Skeletal muscle tissue (tissue), 4 donors: ENCODE results near the gene RLN3. TPM values are rescaled to one million over a fixed set of nuclear protein-coding genes. Genes with fewer than 3 reads are reported as not detected.
A peak's percentile ranks its signal among the peaks of the same experiment; 100 is the strongest.
"Not testable (repeated sequence)": the region's sequence is repeated elsewhere in the genome, so short reads cannot be mapped to it uniquely, and the experiment has no call there.

ENCODE experiments used
- H3K27ac ChIP-seq: one replicate; pipeline ENCODE4 v1.7.0; 2013; ENCODE audit warnings: mild to moderate bottlenecking, low read depth, low read length, inconsistent platforms
- H3K27me3 ChIP-seq, 3 donors: one replicate each; pipeline ENCODE4 v1.7.0; 2013; ENCODE audit warnings: low read length in 3 of 3; ENCODE audit not compliant: control insufficient read depth in 3 of 3, insufficient read depth in 3 of 3
- H3K36me3 ChIP-seq, 3 donors: one replicate each; pipeline ENCODE4 v1.7.0; 2013; ENCODE audit warnings: low read length in 3 of 3; ENCODE audit not compliant: control insufficient read depth in 3 of 3, insufficient read depth in 3 of 3
- H3K4me1 ChIP-seq, 3 donors: one replicate each; pipeline ENCODE4 v1.7.0; 2013; ENCODE audit warnings: low read length in 3 of 3, mild to moderate bottlenecking in 3 of 3; ENCODE audit not compliant: control insufficient read depth in 3 of 3, insufficient read depth in 3 of 3
- H3K4me3 ChIP-seq, 3 donors: one replicate each; pipeline ENCODE4 v1.7.0; 2013; ENCODE audit warnings: low read length in 3 of 3
- H3K9ac ChIP-seq, 3 donors: one replicate each; pipeline ENCODE4 v1.7.0; 2013; ENCODE audit warnings: low read length in 3 of 3, mild to moderate bottlenecking in 3 of 3, moderate library complexity in 2 of 3, low read depth in 1 of 3
- H3K9me3 ChIP-seq, 3 donors: one replicate each; pipeline ENCODE4 v1.7.0; 2013; ENCODE audit warnings: low read length in 3 of 3; ENCODE audit not compliant: control insufficient read depth in 3 of 3
- total RNA-seq: library from RNA; depleted of rRNA; stranded (reverse); fragments of >200 nt; gene quantifications from one replicate; pipeline ENCODE4 v1.2.3, GENCODE V29; 2014
- donor health status: Osteomylitis.

RLN3 gene
- total RNA-seq, 1 donor from 2014 or later, result not detected

GRCh38 chr19:14019100-14019499 lies 8.8 kb upstream of the RLN3 start:
- no peaks in the 10 kb centered on the region for H3K27me3 ChIP-seq
- no peak overlapping the region for H3K9ac ChIP-seq
- no peaks in the 10 kb centered on the region for H3K4me1 ChIP-seq
- no peaks in the 10 kb centered on the region for H3K9me3 ChIP-seq
- H3K36me3 ChIP-seq, result no peaks in the 10 kb centered on the region
- no peak overlapping the region for H3K27ac ChIP-seq
- H3K4me3 ChIP-seq, result no peak overlapping the region

- not testable (repeated sequence) for H3K36me3 ChIP-seq, H3K27me3 ChIP-seq, H3K27ac ChIP-seq, H3K9me3 ChIP-seq, H3K4me1 ChIP-seq, H3K9ac ChIP-seq, H3K4me3 ChIP-seq
Measured at GRCh38 chr19:14019739-14020138, 8.2 kb upstream of the RLN3 start.

GRCh38 chr19:14021474-14021873 lies 6.5 kb upstream of the RLN3 start:
- Histone ChIP-seq H3K4me1 (no peaks in the 10 kb centered on the region), H3K9me3 (no peaks in the 10 kb centered on the region), H3K4me3 (no peak overlapping the region), H3K27ac (no peak overlapping the region), H3K9ac (no peak overlapping the region), H3K36me3 (no peaks in the 10 kb centered on the region), H3K27me3 (no peaks in the 10 kb centered on the region)

- H3K4me1 ChIP-seq, result no peaks in the 10 kb centered on the region
- H3K27ac ChIP-seq, result no peak overlapping the region
- no peaks in the 10 kb centered on the region for H3K9me3 ChIP-seq
- no peak overlapping the region for H3K4me3 ChIP-seq
- no peaks in the 10 kb centered on the region for H3K36me3 ChIP-seq
- H3K27me3 ChIP-seq, result no peaks in the 10 kb centered on the region
- no peak overlapping the region for H3K9ac ChIP-seq
Measured at GRCh38 chr19:14022469-14022868, 5.5 kb upstream of the RLN3 start.

GRCh38 chr19:14023404-14024235 lies 4.3 kb upstream of the RLN3 start:
- H3K4me3 ChIP-seq, result no peak overlapping the region
- no peaks in the 10 kb centered on the region for H3K27me3 ChIP-seq
- H3K27ac ChIP-seq, result no peak overlapping the region
- no peaks in the 10 kb centered on the region for H3K9me3 ChIP-seq
- H3K4me1 ChIP-seq, result no peaks in the 10 kb centered on the region
- no peaks in the 10 kb centered on the region for H3K36me3 ChIP-seq
- H3K9ac ChIP-seq, result no peak overlapping the region

GRCh38 chr19:14026652-14027192 lies 1.2 kb upstream of the RLN3 start:
- not testable (repeated sequence) for H3K4me1 ChIP-seq, H3K27ac ChIP-seq, H3K4me3 ChIP-seq

GRCh38 chr19:14028901-14029300 lies 953 bp downstream of the RLN3 start:
- Histone ChIP-seq H3K36me3 (no peaks in the 10 kb centered on the region), H3K4me3 (no peak overlapping the region), H3K9me3 (no peaks in the 10 kb centered on the region), H3K4me1 (peaks cover 5 to 12% (median 6%) of the 10 kb centered on the region in 3 donors), H3K27me3 (no peaks in the 10 kb centered on the region), H3K27ac (no peak overlapping the region), H3K9ac (no peak overlapping the region)

More at GRCh38 chr19:14026652-14027192, 1.2 kb upstream of the RLN3 start:
- H3K9ac ChIP-seq, H3K9me3 ChIP-seq, H3K36me3 ChIP-seq, H3K27me3 ChIP-seq: not testable (repeated sequence)

- Histone ChIP-seq H3K27me3 (no peaks in the 10 kb centered on the region), H3K9ac (peak overlapping the region in 2 of 3 donors; percentile 70 to 80), H3K4me3 (peak overlapping the region in 2 of 3 donors; percentile 74 to 79), H3K4me1 (peaks cover 5 to 12% (median 6%) of the 10 kb centered on the region in 3 donors), H3K9me3 (no peaks in the 10 kb centered on the region), H3K27ac (peak overlapping the region; percentile 25), H3K36me3 (no peaks in the 10 kb centered on the region)
Measured at GRCh38 chr19:14030997-14031718, 3.2 kb downstream of the RLN3 start.

GRCh38 chr19:14031719-14032480 lies 4.0 kb downstream of the RLN3 start, which contains the start of gene IL27RA:
Gene IL27RA, plus strand, starts transcription at chr19:14031762. Its CDS starts 111 bp downstream, at chr19:14031873.
- Histone ChIP-seq H3K36me3 (no peaks in the 10 kb centered on the region), H3K9ac (peak within 1 kb of the TSS; percentile 70 to 80 (median 76)), H3K4me1 (peaks cover 5 to 12% (median 6%) of the 10 kb centered on the region in 3 donors), H3K4me3 (peak within 1 kb of the TSS; percentile 68 to 79 (median 74)), H3K27ac (peak within 1 kb of the TSS; percentile 25), H3K9me3 (no peaks in the 10 kb centered on the region), H3K27me3 (no peaks in the 10 kb centered on the region)
